Right hindlimb (tissue), 1 donor: Measurements from ENCODE around the gene PUS3.
A peak's percentile ranks its signal among the peaks of the same experiment; 100 is the strongest.

Experiments
- DNase-seq: peaks from one replicate; pipeline ENCODE4 v3.0.0-alpha.2; 2018

Gene PUS3

DNA sequence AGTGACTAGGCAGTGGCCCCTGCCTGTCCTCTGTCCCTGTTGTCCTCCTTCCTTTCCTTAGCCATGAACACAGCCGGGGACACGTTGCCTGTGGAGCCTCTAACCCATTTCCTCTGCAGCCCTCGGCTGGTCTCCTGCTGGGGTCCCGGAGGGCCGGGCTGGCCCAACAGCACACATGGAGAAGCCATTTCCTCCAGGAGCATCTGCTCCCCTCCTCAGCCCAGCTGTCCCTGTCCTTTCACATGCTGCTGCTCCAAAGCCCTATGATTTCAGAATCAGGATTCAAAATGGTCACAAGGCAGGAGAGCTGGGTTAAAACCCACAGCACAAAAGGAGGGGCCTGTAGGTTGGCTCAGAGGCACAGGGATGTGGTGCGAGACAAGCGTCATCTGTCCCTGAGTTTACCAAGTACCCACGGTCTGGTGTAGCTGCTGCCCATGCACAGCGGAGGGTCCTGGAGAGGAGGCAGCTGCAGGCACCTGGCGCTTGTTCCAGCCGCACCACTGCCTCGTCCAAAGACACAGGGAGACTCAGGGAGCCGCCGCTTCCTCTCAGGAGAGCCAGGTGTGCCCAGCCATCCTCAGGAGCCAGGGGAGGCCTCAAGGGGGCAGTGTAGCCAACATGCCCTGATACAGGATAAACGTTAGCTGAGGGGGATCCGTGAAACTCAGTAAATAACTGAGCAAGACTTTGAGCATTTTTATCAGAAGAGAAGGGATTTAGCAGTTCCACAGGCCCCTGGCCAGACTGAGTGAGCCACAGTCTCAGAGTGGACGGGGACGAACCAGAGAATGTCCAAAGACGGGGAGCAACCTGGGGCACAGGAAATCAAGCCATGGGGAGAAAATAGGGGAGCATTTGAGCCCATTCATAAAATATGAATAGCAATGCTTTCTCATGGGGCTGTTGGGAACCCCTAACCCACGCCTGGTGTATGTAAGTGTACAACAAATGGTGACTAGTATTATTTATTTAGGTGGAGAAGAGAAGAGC is 38.9 kb upstream of the PUS3 start:
- DNase-seq = peak; percentile 83

DNA sequence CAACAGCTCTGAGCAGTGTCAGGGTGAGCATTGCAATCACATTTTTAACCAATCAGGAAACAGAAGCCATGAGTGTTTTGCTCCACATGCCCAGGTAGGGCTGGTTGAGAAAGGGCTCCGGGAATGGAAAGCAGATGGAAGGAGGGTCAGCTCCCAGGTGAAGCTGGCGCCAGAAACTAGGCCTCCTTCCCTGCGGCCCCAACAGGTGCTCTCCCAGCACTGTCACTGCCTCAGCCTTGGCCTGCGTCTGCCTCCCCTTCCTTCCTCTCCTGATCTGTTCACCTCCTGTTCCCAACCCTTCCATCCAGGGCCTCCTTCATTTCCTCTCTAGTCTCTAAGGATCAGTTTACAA is 38.2 kb upstream of the PUS3 start:
- peak; percentile 52 for DNase-seq

DNA sequence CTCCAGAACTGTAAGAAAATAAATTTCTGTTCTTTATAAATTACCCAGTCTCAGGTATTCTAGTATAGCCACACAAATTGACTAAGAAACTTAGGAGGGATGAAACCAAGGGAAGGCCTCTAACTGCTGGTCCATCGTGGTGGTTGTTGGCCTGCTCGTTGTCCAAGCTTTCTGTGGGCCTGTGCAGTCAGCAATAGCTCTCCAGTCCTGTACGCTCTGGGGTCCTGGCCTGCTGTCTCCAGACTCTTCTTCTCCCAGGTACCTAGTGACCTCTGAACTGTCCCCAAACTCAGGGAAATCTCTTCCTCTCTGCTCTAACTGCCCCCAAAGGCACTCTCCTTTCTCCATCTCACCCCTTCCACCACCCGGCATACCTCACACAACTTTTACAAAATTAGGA is 37.1 kb upstream of the PUS3 start:
- DNase-seq = no peak

DNA sequence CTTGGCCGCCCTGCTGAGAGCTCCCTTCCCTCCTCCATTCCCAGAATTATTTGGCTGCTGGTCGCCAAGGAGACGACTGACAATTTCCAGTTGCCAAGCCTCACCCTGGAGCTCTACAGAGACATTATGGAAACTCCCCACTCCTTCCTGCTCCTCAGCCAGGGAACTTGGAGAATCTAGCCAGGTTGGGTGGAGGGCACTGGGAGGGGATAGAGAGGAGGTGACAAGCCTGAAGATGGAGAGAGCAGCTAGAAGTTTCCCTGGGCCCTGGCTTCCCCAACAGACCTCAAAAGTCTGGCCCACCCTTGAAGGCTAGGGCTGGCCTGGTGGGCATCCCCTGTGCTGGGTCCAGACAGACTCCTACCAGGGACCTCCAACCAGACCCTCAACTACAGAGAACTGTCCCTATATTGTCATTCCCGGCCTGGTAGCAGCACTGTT is 36.1 kb upstream of the PUS3 start:
- peak; percentile 84 for DNase-seq

DNA sequence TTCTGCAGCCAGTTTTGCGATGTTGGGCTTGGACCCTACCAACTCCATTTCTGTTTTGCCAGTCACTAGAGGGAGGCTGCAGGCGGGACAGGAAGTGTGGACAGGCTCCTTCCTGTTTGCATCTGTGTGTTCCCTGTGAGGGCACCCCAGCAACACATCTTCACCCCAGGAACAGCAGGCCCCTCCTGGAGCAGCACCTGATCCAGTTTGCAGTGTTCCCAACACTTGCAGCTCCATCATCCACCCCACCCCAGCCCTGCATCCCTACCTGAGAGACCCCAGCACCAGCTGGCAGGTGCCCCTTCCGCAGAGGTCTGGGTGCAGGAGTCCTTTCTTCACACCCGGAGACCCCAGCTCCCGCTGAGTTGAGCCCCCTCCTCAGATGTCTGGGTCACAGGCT is 35.4 kb upstream of the PUS3 start:
- DNase-seq = no peak

DNA sequence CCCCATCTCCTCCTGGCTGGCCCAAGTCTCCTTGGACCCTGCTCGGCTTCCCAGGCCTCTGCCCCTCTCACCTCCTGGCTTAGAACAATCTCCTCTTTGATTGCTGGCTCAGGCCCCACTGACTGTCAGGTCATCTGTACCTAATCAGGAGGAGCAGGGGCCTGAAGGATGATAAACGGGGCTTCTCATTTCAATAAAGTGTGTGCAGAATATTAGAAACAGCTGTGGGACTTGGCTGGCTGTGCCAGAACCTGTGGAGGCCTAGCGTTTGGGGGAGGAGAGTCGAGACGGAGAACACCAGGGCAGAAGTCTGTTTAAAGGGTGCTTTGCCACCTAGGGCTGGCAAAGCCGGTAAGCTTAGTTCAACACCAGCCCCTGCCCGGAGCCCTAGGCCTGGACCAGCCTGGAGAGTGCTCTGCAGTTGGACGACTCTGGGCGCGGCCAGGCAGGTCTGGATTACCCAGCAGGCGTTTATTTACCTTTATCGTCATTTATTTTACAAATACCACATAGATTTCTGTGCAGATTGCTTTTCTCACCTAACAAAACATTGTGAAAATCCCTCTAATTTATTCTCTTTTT is 32.7 kb upstream of the PUS3 start:
- peak; percentile 85 for DNase-seq

DNA sequence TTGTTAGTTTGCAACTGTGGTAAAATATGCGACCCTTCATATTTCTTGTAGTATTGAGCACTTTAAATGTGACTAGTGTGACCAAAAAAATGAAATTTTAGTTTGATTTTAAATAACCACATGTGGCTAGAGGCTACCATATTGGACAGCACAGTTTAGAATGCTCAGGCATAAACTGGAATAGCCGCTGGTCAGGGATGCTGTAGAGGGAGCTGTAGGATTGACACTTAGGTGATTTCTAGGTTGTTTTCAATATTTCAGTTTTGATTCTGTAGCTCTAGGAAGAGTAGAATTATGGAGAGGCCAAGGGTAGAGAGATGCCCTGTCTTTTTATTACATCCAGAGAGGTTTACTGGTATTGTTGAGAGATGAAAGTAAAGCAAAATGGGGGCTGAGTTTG is 32.0 kb upstream of the PUS3 start:
- DNase-seq = no peak

DNA sequence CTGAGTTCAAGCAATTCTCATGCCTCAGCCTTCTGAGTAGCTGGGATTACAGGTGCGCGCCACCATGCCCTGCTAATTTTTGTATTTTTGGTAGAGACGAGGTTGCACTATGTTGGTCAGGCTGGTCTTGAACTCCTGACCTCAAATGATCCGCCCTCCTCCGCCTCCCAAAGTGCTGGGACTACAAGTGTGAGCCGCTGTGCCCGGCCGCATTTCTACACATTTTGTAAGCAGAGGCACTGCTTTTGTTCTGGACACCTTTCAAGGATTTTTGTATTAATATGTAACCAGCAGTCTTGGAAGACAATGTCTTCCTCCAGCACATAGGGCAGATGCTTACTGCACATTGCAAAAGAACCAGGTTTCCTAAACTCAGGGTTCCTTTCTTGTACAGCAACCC is 31.5 kb upstream of the PUS3 start:
- DNase-seq = no peak

DNA sequence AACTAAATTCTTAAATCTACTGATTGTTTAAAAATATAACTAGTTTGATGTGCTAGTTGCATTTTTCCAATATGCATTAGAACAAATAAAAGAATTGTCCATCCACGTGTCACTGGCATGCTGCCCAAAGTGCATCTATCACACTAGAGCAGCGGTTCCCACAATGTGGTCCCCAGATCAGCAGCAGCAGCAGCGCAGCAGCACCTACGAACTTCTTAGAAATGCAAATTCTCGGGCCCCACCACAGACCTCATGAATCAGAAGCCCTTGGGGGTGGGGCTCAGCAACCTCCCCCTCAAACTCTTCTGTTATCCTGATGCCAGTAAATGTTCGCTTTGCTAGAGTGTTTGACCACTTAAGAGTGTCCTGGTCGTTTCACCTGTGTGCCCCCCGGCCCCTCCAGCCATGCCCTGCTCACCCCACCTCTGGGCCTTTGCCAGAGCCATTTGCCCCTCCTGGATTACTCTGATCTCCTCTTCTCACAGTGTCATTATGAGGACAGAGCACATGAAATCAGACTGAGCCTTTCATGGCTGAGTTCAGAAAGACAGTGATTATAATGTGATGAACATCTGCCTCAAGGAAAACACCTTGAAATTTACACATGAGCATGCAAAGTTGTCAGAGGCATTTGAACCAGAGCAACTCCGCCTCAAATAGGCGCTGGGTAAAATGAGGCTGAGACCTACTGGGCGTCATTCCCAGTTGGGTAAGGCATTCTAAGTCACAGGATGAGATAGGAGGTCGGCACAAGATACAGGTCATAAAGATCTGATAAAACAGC is 30.2 kb upstream of the PUS3 start:
- no peak for DNase-seq

DNA sequence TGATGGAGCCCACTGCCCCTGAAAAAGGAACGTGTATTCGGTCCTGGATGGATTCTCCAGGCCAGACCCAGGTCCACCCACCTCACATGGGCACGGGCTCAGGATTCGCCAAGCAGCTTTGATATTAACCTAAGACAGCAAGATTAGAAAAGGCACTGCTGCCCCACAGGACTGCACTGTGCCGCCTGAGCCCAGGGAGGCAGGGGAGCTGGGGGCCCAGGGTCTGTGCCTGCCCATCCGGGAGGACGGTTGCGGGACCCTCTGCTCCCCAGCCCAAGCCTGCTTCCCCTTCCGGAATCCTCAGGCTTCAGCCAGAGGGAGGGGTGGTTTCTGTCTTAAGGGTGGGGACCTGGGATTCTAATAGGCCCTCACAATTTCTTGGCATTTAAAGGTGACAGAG is 29.3 kb upstream of the PUS3 start:
- DNase-seq = no peak

DNA sequence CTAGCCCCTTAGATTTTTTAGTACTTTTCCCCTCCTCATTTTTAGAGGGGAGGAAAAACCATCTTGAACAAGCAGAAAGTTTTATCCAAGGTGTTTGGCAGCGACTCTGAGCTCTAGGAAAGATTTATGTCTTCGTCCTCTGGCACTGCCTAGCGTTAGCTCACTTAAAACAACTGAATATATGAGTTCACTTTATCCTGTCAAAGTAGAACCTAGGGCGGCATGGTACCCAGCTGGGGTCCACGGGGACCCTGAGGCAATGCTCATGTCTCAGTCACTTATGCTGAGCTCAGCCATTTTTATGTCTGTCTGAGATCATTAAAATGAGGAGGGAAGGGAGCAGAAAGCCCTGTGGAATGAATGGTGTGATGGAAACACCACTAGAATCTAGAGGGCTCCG is 28.7 kb upstream of the PUS3 start:
- DNase-seq = peak; percentile 73

DNA sequence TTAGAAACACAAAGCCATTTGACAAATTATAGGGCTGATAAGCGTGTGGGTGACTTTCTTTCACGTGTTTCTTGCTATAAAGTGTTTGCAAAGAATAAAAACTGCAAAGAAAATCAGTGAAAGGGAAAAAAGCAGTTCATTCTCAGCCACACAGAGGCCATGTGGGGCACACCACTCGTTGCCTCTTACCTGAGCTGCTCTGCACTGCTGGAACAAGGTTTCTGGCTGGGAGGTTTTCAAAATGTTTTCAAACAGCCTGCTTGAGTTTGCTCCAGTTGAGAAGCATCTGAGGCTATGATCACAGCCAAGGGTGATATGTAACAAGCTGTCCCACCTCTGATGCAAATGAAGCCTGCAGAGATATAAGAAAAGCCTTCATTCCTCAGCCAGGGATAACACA is 28.1 kb upstream of the PUS3 start:
- DNase-seq = no peak

DNA sequence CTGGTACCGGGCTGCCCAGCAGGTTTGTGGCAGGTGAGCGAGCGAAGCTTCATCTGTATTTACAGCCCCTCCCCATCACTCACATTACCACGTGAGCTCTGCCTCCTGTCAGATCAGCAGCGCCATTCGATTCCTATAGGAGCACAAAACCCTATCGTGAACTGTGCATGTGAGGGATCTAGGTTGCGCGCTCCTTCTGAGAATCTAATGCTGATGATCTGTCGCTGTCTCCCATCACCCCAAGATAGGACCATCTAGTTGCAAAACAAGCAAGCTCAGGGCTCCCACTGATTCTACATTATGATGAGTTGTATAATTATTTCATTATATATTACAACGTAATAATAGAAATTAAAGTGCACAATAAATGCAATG is 27.1 kb upstream of the PUS3 start:
- DNase-seq = no peak

DNA sequence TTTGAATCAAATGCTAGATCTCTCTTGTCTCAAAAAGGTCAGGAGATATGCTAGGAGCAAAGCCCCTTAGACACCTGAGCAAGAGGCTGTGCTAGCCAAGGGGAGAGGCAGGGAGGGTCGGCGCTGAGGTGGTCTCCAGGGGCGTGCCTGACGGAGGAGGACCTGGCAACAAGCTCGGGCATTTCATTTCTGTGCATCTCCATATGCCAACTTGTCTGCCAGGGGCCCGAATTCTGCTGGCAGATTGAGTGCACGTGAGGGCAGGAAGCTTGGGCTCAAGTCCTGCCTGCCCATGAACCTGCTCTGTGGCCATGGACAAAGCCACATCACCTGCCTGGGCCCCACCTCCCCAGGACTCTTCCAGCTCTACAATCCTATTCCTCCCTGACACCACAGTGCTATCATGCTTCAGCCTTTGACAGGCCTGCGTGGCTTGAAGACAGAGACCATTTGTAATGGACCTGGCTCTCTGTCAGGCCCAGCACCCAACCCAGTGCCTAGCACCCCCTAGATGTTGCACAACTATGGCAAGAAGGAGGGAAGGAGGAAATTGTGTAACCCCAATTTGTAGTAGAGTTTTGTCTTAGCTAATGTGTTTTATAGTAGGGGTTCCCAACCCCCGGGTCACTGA is 26.6 kb upstream of the PUS3 start:
- DNase-seq = no peak

DNA sequence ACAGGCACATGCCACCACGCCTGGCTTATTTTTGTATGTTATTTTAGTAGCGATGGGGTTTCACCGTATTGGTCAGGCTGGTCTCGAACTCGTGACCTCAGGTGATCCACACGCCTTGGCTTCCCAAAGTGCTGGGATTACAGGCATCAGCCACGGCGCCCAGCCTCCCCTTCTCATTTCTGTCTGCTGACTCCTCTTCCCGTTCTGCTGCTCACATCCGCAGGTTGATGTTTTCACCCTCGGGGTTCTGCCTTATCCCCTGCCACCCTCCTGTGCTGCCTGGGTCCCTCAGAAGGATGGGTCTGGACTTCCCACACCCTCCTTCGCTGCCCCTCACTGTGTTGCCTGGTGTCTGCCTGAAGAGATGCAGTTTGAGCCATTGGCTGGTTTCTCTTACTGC is 23.7 kb upstream of the PUS3 start:
- no peak for DNase-seq

DNA sequence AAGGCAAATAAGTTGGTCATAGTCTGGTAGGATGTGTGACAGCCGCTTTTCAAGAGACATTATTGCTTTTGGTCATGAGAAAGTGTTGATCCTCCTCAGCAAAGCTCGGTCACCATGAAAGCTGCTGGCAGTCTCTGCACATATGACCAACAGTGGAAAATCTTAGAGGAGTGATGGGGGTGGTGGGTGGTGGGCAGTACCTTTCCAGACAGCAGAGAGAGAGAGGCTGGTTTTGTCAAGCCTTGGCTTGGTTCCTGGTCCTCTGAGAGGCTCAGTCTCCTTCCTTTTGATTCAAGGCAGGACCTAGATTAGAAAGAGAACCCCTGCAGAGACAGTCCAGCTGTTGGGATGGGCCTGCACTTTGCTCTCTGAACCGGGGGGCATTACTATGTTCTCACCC is 22.8 kb upstream of the PUS3 start:
- no peak for DNase-seq

DNA sequence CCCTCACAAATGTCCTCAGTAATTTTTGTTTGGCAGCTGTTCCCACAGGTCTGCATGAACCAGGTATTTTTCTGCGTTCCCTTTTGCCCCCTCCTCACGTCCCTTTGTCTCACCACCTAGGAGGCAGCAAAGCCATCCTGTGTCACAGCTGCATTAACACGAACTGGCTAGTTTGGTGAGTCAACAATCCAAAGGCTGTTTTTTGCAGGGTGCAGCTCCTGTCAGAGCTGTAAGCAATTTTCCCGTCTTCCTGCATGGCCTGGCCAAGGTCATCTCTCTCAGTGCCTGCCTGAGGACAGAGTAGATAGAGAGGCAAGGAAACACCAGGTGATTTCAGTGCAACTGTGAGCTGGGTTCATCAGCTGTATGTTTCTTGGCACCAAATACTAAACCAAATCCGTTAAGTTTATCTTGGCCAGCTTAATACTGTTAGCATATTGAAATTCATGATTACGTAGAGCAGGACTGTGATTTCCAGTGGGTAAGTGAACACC is 22.3 kb upstream of the PUS3 start:
- no peak for DNase-seq

DNA sequence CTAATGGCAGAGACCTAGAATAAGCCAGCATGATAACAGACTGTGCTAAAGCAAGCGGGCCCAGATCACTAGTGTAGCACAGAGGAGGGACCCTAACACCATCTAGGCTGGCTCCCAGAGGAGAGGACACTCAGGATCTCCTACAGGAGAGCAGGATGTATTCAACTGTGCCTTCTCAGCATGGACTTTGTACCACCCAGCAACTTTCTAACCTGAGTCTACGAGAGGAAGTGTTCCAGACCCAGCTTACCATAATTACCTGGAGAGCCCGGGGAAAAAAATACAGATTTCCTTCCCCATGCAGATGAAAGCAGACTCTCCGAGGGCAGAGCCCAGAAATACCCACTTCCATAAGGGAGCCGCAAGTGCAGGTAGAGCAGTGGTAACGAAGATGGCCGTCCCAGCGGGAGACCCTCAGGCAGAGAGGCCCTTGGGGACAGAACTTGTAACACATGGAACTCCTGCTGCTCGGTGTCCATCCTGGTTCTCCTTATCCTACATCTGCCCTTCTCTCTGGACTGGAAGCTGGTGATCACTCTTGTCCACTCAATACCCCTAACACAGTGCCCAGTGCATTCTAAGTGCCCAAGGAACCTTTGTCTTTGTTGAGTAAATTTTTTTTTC is 21.5 kb upstream of the PUS3 start:
- no peak for DNase-seq

DNA sequence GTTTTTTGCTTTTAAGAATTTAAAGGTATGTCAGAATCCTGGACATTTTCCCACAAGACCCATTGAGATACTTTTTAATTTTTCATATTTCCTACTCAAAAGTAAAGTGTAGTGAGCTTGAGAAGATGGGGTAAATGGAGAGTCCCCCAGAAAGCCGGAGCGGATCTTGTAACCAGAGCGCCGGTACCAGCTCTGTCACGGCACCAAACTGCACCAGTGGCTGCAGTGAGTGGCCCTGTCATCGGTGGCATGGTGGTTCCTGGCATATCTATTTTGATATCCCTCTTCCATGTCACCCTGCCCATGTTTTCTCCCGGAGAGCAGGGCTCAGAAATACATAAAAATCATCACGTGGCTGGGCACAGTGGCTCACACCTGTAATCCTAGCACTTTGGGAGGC is 20.6 kb upstream of the PUS3 start:
- DNase-seq = no peak

DNA sequence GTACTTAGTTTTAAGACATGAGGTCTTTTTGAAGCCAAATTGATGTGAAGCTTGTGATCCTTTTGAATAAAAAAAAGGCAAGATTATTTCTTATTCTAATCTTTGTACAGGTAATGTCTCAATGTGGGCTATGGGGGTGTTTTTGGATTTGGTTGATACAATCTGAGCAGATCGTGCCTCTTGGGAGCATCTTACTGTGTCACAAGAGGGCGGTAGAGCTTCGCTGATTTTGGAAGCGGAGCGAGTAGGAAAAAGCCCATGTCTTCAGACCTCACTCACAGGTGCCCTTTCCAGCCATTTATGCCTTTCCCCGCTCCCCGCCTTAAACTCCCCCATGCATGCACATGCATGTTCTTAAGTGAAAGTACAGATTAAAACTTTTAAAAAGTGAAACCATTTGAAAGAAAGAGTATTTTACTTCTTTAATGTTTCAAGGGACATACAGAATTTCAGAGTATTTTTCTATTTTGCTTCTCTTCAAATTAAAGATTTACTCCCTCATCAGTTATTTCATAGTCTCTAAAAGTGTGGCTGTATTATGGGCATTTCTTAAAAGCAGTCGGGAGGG is 20.1 kb upstream of the PUS3 start:
- DNase-seq = peak; percentile 80

DNA sequence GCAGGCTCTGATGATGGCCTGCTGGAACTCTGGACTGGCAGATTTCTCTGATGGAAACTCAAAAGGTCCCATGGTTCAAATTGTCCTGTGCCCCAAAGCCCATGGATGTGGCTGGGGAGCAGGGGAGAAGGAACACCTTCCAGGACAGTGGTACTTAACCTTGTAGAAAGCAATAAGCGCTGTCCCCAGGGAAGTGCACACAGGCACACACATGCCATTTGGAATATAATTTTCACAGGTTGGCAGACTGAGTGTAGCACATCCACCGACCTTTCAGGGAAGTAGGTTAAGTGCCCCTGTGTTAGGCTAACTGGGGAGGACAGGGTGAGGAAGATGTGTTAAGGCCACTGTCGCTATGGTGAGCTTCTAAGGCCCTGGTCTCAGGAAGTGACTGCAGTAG is 19.1 kb upstream of the PUS3 start:
- DNase-seq = no peak

DNA sequence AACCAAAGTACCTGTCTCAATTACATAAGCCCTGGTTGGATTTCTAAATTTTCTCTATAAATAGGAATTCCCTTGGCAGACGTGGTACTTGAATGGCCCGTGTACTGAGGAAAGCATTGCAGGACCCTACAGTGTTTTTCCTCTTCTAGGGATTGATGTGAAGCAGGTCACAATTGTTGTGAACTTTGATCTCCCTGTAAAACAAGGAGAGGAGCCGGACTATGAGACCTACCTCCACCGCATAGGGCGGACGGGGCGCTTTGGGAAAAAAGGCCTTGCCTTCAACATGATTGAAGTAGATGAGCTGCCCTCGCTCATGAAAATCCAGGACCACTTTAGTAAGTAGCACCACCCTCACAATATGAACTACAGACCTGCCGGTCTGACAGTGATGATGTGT is 18.0 kb upstream of the PUS3 start:
- no peak for DNase-seq
